C4-2B (cell line): Measurements from ENCODE around the gene FAM163B.

Experiments used
- CTCF ChIP-seq: fragments of 450-650 bp; conservative IDR thresholded peaks from 2 replicates; pipeline ENCODE4 v1.5.1; 2017; ENCODE audit warnings: mild to moderate bottlenecking
- ZFX ChIP-seq: fragments of 450-650 bp; IDR thresholded peaks from 2 replicates; pipeline ENCODE4 v1.6.1; 2017

GRCh38 chr9:133585481-133586351, 23.5 kb downstream of the FAM163B start:
- TF ChIP-seq CTCF (no peak), ZFX (no peak)
